A172 (cell line): ENCODE results near the gene PHACTR3. TPM values are rescaled to one million over a fixed set of nuclear protein-coding genes. Genes with fewer than 3 reads are reported as not detected.

ENCODE experiments used
- DNase-seq: peaks from one replicate; pipeline ENCODE4 v3.0.0-alpha.2; 2015; ENCODE audit warnings: low spot score
- total RNA-seq: library from RNA; depleted of rRNA; stranded (reverse); fragments of >200 nt; shearing (Covaris generic); gene quantifications from 2 replicates; pipeline ENCODE4 v1.2.3, GENCODE V29; 2014

The PHACTR3 gene
- total RNA-seq, 1 experiment from 2014 or later: not detected

DNA sequence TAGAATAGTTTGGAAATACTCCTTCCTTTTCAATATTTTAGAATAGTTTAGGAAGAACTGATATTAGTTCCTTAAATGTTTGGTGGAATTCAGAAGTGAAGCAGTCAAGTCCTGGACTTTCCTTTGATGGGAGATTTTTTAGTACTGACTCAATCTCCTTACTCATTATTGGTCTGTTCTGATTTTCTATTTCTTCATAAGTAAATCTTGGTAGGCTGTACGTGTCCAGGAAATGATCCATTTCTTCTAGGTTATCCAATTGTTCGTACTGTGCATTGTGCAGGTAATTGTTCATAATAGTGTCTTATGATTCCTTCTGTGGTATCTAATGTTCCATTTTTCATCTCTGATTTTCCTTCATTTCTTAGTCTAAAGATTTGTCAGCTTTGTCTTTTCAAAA, 190.2 kb downstream of the PHACTR3 start:
- no peak for DNase-seq

- no peak for DNase-seq
Measured at GRCh38 chr20:59800309-59800708, 196.0 kb downstream of the PHACTR3 start.

GRCh38 chr20:59802018-59802417, 197.7 kb downstream of the PHACTR3 start:
- no peak for DNase-seq

GRCh38 chr20:59802471-59803221, 198.3 kb downstream of the PHACTR3 start:
- no peak for DNase-seq

- no peak for DNase-seq
Measured at GRCh38 chr20:59804347-59804746, 200.0 kb downstream of the PHACTR3 start.

- no peak for DNase-seq
Measured at GRCh38 chr20:59804871-59805665, 200.7 kb downstream of the PHACTR3 start.

- no peak for DNase-seq
Measured at GRCh38 chr20:59805786-59806577, 201.6 kb downstream of the PHACTR3 start.

- no peak for DNase-seq
Measured at GRCh38 chr20:59806578-59806975, 202.2 kb downstream of the PHACTR3 start.

DNA sequence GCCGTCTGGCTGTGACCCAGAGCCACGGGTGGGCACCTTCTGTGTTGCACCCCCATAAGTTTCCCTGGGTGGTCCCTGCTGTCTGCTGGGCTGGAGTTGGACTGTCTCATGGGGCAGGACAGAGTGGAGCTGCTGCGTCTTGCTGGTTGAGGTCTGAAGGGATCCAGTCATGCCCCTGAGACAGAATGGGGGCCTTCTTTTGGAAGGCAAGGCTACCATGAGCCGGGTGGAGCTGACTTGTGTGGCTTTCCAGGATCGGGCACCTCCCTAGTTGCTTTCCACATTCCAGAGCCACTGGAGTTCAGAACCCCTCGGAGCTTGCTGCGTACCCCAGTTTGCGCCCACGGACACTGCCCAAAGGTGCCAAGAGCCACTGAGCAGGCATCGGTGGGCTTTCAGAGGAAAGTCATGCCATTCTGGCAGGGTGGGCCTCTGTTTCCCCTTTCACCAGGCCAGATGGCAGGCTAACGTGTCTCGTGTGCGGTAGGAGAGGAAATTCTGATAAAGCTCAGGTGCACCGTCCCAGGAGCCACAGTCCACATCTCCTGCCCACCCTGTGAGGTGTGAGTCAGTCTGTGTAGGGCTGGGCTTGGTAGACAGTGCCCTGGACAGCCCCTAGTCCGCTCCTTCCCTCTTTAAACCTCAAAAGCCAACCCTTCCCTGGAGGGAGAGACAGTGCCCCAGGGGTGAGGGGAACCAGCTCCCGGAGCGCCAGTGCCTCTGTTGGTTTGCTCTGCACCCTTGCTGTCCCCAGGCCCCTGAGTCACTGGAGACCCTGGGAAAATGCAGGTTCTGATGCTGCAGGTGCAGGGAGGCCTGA, 203.8 kb downstream of the PHACTR3 start:
- no peak for DNase-seq

- no peak for DNase-seq
Measured at GRCh38 chr20:59808729-59809381, 204.5 kb downstream of the PHACTR3 start.

- DNase-seq: no peak
Measured at GRCh38 chr20:59809630-59810448, 205.5 kb downstream of the PHACTR3 start.

DNA sequence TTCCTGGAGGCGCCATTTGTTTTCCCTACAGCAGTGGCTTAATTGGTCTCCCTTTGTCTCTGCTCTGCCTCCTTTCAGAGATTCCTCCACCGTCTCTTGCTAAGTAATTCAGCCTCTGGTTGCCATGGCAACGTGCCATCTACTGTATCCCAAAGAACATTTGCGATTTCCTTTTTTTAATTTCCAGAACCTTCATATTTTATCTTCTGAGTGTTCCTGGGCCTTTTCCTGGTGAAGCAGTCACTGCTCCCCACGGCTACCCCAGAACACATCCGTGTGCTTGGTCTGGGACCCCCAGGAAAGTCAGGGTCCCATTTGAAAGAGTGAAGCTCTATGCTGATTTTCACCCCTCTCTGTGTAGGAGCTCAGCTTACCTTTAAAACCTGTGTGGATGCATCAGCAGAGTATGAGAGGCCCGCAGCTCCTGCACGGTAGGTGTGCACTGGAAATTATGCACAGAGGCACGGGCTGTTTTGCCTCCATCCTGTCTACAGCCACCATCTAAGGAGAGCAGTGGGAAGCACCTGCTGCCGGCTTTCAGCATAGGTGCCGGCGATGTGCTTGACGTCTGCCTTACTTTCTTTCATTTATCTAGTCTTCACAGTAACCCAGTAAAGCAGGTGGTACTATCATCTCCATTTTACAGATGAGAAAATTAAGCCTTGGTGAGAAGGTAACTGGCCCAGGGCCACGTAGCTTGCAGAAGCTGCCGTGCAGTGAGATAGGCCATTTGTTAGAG, 206.3 kb downstream of the PHACTR3 start:
- DNase-seq: no peak

DNA sequence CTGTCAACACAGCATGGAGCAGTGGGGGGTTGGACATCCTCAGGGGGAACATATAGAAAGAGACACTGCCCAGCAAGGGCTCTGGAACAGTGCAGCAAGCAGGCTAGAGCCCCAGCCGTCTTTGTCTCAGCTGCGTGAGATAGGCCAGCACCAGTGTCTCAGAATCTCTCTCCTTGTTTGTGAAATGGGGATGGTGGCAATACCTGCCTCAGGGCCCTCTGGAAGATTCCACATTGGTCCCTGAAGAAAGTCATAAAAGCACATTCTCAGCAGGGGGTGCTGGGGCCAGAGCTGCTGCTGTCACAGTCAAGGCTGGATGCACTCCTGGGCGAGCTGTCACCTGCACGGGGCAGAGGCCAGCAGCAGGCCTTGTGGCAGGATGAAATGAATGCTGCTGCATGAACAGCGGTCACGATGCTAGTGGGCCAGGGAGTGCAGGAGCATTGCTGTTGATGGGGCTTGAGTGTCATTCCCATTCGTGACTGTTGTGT, 207.4 kb downstream of the PHACTR3 start:
- no peak for DNase-seq

- no peak for DNase-seq
Measured at GRCh38 chr20:59812286-59813125, 208.2 kb downstream of the PHACTR3 start.

GRCh38 chr20:59813126-59813947, 209.0 kb downstream of the PHACTR3 start:
- DNase-seq: no peak

DNA sequence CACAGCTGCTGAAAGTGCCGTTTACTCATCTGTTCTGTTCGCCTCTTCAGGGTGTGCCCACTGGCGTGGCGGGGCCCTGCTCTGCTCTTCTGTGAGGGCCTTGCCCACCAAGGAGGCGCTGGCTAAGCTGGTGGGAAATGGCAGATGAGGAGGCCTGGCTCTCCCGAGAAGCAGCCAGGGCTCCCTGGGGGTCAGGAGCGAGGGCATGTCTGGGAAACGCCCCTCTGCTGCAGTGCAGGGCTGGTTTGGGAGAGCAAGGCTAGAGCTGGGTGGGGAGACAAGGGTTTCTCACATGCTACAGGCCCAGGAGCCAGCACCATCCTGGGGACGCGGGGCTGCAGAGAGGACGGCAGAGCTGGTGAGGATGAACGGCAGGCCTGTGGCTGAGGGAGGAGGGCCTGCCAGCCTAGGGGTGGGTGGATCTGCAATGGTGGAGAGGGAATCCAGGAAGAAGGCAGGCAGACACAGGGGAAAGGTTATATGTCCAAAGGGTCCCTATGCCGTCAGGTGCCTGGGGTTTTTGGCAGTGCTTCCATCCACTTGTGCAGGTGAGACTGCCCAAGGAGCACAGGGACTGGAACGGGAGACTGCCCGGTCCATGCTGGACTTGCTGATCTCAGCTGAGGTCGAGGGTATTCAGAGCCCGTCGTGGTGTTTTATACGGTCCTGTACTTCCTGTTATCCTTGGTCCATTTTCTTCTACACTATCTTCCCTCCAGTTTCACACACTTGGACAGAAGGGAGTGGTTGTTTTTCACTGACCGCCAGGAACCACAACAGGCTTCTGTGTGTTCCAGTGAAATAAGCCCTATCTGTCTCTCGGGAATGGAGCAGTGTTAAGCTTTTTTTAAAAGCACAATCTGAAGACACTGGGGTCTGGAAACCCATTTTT, 209.9 kb downstream of the PHACTR3 start:
- DNase-seq: no peak
